Breast epithelium (tissue), 4 donors: Measurements from ENCODE around the gene SLC41A3. TPM values are rescaled to one million over a fixed set of nuclear protein-coding genes. Genes with fewer than 3 reads are reported as not detected.
"Not testable (repeated sequence)": the region's sequence is repeated elsewhere in the genome, so short reads cannot be mapped to it uniquely, and the experiment has no call there.

Experiments
- DNase-seq, 2 donors: peaks; one replicate each; pipeline ENCODE4 v3.0.0-alpha.2; 2019; ENCODE audit warnings: low spot score in 2 of 2
- H3K27ac ChIP-seq, 2 donors: fragments of 200-600 bp; sonication (generic) in 1 of 2; one replicate each; pipeline ENCODE4 v1.5.1; 2016 to 2019; ENCODE audit warnings: mild to moderate bottlenecking in 1 of 2
- H3K27me3 ChIP-seq, 2 donors: fragments of 200-600 bp; sonication (generic) in 1 of 2; one replicate each; pipeline versions ENCODE4 v1.5.1 to v1.6.0; 2017 to 2019; ENCODE audit warnings: control low read depth in 1 of 2, mild to moderate bottlenecking in 1 of 2
- H3K36me3 ChIP-seq: fragments of 200-600 bp; one replicate; pipeline ENCODE4 v1.5.1; 2019
- H3K4me1 ChIP-seq, 2 donors: fragments of 200-600 bp; sonication (generic); one replicate each; pipeline ENCODE4 v1.5.1; 2016 to 2019; ENCODE audit warnings: control low read depth in 1 of 2
- H3K4me3 ChIP-seq, 3 donors: fragments of 200-600 bp; sonication (generic); 1 replicate in 2 of 3; 2 replicates in 1 of 3; pipeline ENCODE4 v1.5.1; 2016 to 2019; ENCODE audit warnings: mild to moderate bottlenecking in 3 of 3, moderate library complexity in 2 of 3
- H3K9me3 ChIP-seq, 2 donors: fragments of 200-600 bp; sonication (generic) in 1 of 2; one replicate each; pipeline ENCODE4 v1.5.1; 2016 to 2019; ENCODE audit warnings: control low read depth in 1 of 2
- CTCF ChIP-seq, 3 donors: fragments of 450-650 bp; IDR thresholded peaks; one replicate each; pipeline ENCODE4 v1.5.1; 2016 to 2017; ENCODE audit warnings: antibody characterized with exemption in 3 of 3, mild to moderate bottlenecking in 3 of 3, moderate library complexity in 3 of 3
- POLR2A ChIP-seq: fragments of 450-650 bp; IDR thresholded peaks from one replicate; pipeline ENCODE4 v1.6.1; 2016; ENCODE audit warnings: antibody characterized with exemption, mild to moderate bottlenecking, moderate library complexity
- POLR2AphosphoS5 ChIP-seq, 3 donors: sonication (generic); formaldehyde crosslinking; IDR thresholded peaks; one replicate each; pipeline ENCODE4 v1.6.1; 2017; ENCODE audit warnings: antibody characterized with exemption in 3 of 3
- intact Hi-C: fragments of 100-400 bp; cut with DNase I; formaldehyde crosslinking; loops from one replicate; pipeline ENCODE4 v1.15.1; 2023; ENCODE audit warnings: low total_unique reads
- total RNA-seq, 3 donors: library from RNA; depleted of rRNA; stranded (reverse); fragments of >200 nt; gene quantifications; one replicate each; pipeline ENCODE4 v1.1.0, GENCODE V29; 2016

Gene SLC41A3
- total RNA-seq, 3 donors from 2014 or later = 42.6 to 53.7 (median 50.1) TPM

- H3K9me3 ChIP-seq = peaks cover 7 to 21% of the 10 kb centered on the region in 2 donors
- peaks cover 8% of the 10 kb centered on the region for H3K36me3 ChIP-seq
- no peak overlapping the region for H3K27ac ChIP-seq
- no peak for TF ChIP-seq POLR2AphosphoS5 (IDR thresholded peaks at IDR 0.05)
- TF ChIP-seq CTCF (IDR thresholded peaks at IDR 0.05) = no peak
- TF ChIP-seq POLR2A = no peak
- H3K27me3 ChIP-seq = no peaks in the 10 kb centered on the region
- intact Hi-C loops = no loop called here
- no peaks in the 10 kb centered on the region for H3K4me1 ChIP-seq
- H3K4me3 ChIP-seq = no peak overlapping the region
- no peak for DNase-seq
These were observed 79.2 kb downstream of the SLC41A3 start for GRCh38 chr3:126004692-126005091.

DNA sequence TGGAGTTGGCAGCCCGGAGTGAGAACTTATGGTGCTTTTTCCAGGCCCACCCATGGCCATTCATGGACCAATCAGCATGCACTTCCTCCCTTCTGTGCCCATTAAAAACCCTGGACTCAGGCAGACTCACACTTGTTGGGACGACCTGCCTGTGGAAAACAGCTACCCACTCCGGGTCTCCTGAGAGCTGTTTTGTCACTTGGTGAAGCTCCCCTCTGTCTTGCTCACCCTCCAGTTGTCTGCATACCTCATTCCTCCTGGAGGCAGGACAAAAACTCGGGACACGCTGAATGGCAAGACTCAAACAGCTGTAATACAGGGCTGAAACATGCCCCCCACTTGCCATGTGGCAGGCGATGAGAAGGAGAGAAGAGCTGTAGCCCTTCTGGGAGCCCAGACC lies 79.7 kb downstream of the SLC41A3 start:
- intact Hi-C loops = no loop called here
- Histone ChIP-seq H3K4me3 (no peak overlapping the region), H3K36me3 (peaks cover 8% of the 10 kb centered on the region), H3K4me1 (no peaks in the 10 kb centered on the region), H3K27ac (no peak overlapping the region), H3K27me3 (no peaks in the 10 kb centered on the region), H3K9me3 (peaks cover 7 to 21% of the 10 kb centered on the region in 2 donors)
- no peak for DNase-seq
- TF ChIP-seq POLR2AphosphoS5 (IDR thresholded peaks at IDR 0.05) = no peak
- TF ChIP-seq CTCF (IDR thresholded peaks at IDR 0.05) = no peak
- no peak for TF ChIP-seq POLR2A

DNA sequence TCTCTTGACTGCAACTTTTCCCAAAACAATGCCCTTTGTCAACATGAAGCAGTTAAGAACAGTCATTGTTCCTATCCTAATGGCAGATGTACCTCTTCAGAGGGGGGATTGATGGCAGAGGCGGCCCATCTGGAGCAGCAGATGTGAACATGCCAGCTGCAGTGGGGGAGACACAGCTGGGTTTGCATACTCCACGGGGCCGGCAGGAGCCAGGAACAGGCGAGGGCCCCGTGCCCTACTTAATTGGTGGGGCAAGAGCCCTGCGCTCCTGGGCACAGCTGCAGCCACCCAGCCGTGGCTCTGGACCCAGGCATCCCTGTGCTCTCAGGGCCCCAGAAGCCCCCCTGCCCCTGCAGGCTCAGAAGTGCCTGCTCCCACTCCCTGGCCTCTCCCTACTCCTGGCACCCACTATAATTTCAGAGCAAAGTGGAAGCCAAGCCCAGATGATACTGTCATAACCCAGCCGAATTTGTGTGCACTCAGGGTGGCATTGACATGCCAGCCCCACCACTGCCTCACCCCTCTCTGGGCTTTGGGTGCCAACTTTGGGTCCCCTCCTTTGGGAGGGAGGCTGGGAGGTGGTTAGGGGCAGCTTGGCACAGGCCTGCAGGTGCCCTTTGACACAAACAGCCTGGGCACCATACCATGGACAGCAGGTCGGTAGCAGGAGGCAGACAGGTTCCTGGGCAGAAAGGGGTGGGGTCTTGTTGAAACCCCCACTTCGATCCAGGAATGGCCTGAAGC lies 80.3 kb downstream of the SLC41A3 start:
- no peak for TF ChIP-seq POLR2AphosphoS5 (IDR thresholded peaks at IDR 0.05)
- no peak for TF ChIP-seq POLR2A
- TF ChIP-seq CTCF (IDR thresholded peaks at IDR 0.05) = no peak
- H3K4me1 ChIP-seq = no peaks in the 10 kb centered on the region
- intact Hi-C loops = no loop called here
- H3K27me3 ChIP-seq = no peaks in the 10 kb centered on the region
- H3K9me3 ChIP-seq = peaks cover 7 to 21% of the 10 kb centered on the region in 2 donors
- DNase-seq = no peak
- no peak overlapping the region for H3K27ac ChIP-seq
- no peak overlapping the region for H3K4me3 ChIP-seq
- H3K36me3 ChIP-seq = peaks cover 8% of the 10 kb centered on the region

GRCh38 chr3:126002189-126002588 lies 81.7 kb downstream of the SLC41A3 start:
- Histone ChIP-seq H3K4me3 (no peak overlapping the region), H3K4me1 (no peaks in the 10 kb centered on the region), H3K27ac (no peak overlapping the region), H3K9me3 (peaks cover 7 to 21% of the 10 kb centered on the region in 2 donors), H3K27me3 (no peaks in the 10 kb centered on the region), H3K36me3 (no peaks in the 10 kb centered on the region)
- intact Hi-C loops = no loop called here
- TF ChIP-seq POLR2AphosphoS5 (IDR thresholded peaks at IDR 0.05) (no peak), POLR2A (no peak), CTCF (IDR thresholded peaks at IDR 0.05) (no peak)
- DNase-seq = no peak

DNA sequence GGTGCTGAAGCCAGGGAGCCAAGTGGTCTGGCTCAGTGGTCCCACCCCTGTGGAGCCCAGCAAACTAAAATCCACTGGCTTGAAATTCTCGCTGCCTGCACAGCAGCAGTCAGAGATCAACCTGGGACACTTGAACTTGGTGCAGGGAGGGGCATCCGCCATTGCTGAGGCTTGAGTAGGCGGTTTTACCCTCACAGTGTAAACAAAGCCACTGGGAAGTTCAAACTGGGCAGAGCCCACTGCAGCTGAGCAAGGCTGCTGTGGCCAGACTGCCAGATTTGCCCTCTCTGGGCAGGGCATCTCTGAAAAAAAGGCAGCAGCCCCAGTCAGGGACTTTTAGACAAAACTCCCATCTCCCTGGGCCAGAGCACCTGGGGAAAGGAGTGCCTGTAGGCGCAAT lies 87.2 kb downstream of the SLC41A3 start:
- H3K4me3 ChIP-seq, H3K27me3 ChIP-seq, intact Hi-C loops, DNase-seq, H3K36me3 ChIP-seq, H3K27ac ChIP-seq, H3K4me1 ChIP-seq: not testable (repeated sequence)
- peaks cover 7 to 21% of the 10 kb centered on the region in 2 donors for H3K9me3 ChIP-seq
